Measurements from ENCODE around the gene RARRES1.

The RARRES1 gene

DNA sequence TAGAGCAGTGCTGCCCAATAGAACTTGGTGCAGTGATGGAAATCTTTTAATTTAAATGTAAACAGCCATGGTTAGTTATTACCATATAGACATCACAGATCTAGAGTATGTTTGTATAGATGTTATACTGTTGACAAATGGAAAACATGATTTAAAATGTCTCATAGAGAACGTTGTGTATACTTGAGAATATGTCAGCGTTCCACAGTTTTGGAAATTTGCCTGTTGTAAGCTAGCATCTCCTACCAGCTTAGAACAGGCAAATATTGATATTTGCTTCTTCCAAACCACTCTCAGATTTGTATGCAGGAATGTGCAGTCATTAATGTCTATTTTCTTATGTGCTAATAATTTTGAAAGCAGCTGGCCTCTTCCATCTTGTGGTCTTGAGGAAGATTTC lies 51.4 kb downstream of the RARRES1 start:
- no peak for DNase-seq

DNA sequence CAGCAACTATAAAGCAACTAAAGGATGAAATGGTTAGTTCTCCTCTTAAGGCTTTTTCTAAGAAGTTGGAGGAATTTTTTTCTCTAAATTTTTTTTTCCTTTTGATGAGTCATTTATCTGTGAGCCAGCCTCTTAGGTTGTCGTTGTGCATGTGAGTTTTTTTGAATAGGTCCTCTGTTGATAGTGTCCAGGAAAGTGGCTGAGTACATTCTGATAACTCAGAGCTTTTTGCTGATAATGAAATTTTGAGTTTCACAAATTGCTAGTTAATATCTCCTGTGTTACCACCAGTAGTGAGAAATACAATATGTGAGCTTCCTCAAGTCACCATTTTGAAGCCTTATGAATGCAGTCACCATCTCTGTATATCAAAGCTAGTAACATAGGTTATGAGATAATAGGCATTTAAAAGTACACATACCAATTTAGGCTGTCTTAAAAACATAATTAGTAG lies 52.7 kb downstream of the RARRES1 start:
- no peak for DNase-seq

DNA sequence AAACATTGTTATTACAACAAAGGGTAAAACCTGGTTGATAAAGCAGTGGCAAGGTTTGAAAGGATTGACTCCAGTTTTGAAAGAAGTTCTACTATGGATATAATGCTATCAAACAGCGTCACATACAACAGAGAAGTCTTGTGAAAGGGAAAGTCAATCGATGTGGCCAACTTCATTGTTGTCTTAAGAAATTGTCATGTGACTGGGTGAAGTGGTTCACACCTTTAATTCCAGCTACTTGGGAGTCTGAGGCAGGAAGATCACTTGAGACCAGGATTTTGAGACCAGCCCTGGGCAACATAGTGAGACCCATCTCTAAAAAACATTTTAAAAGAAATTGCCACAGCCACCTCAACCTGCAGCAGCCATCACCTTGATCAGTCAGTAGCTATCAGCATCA lies 53.6 kb downstream of the RARRES1 start:
- DNase-seq = no peak

DNA sequence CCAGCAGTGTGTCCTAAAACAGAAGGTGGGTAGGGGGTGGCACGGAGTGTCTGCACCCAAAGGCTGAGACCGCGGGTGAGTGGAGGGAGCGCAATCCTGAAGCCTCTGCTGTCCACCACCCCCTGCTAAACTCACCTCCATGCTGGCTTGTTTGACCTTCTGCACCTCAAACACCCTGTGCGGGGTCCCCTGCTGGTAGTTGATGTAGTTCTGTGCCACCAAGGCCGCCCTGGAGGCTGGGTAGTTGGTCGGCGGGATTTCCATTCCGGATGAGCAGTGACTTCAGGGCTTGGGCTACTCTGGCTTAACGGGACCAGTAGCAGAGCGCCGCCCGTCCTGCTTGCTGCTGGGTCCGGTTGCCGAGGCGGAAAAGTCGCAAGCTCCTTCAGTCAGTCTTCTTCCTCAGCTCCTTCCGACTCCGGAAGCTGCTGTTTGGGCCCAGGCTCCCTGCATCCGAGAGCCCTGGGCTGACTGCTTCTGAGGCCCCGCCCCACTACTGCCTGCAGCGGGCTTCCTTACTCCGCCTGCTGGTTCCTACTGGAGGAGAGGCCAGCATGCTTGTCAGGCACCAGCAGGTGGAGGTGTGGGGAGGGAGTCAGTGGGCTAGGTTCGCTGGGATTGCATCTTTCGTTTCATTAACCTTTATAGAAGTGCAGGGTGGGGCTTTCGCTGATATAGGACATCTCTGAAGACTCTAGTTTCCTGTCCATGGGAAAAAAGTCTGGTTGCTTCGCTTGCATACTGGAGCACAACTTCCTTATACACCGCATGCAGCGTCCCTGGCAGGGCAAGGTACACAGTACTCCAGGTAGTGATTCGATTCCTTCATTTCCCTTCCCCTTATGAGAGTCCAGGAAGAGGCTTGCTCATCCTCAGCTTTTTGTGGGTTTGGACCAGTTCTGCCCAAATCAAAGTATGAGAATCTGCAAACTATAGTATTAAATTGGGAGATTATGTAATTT lies 59.8 kb downstream of the RARRES1 start, which contains the start of gene LXN:
TSS of gene LXN (minus strand) at position 434 of the 962 bp plus-strand sequence. CDS start at position 264, 170 bp downstream.
- peak; percentile 58 for DNase-seq

DNA sequence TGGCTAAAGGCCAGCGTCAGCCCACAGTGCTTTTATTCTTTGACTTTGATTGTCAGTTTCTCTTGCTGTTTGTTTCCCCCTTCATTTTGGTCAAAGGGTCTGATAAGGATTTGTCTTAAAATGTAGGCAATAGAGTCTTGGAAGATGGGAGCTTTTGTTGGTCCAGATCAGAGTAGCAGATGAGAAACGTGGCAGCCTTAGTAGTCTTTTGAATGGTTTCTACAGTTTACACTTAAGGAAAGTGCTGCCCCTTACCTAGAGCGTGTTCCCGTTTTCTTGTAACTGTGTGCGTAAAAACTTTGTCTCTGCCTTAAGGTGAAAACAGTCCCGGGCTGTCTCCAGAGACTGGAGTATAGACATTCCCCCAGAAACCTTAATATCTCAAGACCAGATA lies 60.4 kb downstream of the RARRES1 start:
- no peak for DNase-seq

DNA sequence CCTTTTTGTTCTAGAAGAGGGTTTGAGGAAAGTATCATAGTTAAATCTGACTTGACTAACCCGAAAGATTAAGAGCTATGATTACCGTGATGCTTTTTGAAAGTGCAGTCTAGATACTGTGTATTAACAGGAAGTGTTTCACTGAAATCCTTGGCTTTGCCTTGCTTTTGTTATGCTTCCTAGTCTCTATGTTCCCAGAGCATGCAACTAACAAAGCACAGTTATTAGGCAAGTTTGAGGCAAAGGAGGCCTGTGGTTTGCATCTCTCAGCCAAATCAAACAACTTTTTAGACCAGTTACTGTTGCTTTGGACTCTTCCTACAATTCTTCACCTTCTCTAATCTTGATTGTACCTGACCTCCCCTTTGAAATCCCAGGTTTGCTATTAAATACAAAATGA lies 63.8 kb downstream of the RARRES1 start:
- DNase-seq = no peak

DNA sequence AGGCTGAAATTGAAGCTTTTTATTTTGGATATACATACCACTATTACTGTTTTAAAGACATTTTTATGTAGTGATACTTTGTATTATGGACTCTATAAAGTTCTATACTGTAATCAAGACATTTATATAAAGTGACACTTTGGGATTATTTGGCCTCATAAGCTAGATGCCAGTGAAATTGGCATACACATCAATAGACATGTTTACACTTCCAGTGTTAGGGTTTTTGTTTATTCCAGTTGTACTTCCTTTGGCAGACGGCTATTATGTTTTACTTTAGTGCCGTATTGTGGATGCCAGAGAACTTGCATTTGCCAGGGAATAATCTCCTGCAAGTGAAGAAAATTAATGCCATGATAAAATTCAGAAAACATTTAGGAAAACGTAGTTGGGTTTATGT lies 65.8 kb downstream of the RARRES1 start:
- no peak for DNase-seq

DNA sequence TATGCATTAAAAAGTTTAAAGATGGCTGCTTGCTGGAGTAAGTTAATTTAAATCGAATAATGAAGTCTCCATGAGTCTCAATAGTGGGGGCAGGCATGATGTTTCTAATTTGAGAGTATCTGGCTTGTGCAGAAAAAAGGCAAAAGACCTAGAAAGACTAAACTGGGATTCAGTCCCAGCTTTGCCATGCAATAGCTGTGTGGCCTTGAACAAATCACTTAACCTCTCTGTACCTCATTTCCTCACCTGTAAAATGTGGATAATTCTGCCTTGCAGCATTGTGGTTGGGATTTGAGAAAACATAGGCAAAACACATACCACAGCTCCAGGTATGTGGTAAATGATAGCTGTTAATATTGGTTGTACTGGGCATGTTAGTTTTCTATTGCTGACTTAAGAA lies 68.4 kb downstream of the RARRES1 start:
- no peak for DNase-seq

DNA sequence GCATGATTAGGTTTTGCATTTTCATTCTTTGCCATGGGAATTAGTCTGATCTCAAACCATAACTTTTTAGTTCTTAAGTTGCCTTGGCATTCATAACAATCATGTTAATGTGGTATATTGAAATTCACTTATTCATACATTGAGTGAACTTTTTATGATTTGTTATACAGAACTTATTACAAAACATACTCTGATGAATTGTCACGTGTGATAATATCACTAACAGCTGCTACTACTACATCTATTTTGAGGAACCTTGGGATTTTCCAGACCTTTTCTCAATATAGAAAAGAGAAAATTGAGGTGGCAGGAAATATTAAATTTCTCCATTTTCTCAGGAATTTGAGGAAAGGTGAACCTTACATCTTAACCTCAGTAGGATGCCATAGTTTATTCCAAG lies 69.0 kb downstream of the RARRES1 start:
- DNase-seq = no peak

DNA sequence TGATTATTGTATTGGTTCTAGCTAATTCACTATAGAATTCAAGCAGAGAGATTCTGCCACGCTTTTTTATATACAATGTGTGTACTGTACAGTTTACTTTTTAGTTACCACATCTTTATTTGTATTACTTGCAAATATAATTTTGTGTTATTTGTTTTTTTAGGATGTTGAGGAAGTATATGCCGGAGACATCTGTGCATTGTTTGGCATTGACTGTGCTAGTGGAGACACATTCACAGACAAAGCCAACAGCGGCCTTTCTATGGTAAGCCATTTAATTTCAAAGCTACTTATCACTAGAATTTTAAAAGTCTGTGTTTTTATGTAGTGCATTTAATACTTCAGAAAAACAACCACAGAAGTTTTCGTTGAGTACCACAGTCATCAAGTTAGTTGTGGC lies 71.5 kb downstream of the RARRES1 start:
- no peak for DNase-seq

DNA sequence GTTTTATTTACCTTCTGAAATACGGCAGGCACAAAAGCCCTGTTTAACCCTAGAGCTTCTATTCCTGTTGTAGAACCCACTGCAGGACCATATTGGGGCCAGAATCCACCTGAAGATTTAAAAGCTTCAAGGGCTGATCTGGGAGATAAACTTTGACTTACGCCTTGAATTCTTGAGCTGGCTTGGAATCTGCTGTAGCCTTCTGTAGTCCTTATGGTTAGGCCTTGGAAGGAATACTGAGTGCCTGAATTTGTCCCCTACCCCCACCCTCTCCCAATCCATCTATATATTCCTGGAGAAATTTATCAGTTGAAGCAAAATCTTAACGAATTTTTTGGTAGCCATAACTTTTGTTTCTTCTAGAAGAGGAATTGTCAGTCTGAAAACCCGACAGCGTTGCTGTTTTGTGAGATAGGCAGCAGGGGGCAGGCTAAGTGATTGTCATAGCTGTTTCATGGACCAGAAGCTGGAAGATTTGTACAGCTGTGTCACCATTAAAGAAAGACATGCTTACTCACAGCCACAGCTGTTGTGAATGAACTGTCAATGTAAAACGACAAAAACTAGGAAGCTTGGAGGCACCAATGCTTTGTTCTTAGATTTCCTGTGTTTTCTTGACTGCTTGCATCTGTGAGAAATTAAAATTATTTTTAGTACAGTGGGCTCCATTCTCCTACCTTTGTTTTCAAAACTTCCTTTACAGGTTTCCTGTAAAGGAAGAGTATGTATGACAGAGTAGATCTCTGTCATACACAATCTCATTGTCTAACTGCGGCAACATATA lies 72.6 kb downstream of the RARRES1 start:
- DNase-seq = peak; percentile 30

DNA sequence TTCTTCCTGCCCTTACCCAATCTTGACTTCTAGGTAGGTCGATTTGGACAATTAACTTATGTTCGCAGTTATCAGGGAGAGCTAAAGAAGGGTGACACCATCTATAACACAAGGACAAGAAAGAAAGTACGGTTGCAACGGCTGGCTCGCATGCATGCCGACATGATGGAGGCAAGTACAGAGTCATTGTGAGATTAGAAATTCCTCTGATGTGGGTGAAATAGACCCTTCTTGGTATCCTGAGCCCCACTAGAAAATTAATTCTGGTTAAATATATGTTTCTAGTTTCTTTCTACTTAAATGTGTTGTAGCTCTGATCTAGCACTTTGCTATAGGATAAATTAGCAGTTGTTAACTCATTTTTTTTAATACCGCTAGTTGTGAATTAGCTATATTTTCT lies 73.4 kb downstream of the RARRES1 start:
- DNase-seq = no peak

DNA sequence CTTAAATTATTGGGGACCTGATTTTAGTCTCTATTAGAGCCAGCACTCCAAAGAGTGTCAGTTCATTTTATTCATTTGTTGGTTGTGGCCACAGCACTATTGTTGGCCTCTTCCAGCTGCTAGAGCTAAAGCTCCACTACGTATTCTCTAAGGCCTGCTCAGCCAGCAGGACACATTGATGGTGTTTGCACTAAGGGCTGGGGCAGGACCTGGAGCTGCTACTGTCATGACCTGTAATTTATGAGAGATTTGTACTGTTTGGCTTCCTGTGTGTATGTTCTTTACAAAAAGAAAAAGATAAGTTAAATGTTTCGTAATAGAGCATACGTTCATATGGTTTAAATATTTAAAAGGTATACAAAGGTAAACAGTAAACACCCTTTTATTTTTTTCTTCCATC lies 79.8 kb downstream of the RARRES1 start:
- no peak for DNase-seq

DNA sequence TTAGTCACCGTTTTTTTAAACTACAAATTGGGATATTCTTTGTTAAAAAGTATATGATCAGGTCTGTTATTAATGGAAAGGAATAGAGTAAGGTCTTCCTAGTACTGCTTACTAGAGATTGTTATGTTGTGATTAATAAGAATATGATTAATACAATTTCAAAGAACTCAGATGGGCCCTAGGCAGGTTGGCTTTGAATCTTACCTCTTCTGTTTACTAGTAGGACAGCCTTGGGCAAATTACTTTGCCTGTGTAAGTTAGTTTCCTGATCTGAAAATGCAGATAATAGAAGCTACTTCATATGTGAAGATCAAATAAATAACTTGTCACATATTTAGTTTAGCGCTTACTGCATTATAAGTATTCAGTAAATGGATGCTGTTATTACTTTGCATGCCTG lies 81.1 kb downstream of the RARRES1 start:
- no peak for DNase-seq

DNA sequence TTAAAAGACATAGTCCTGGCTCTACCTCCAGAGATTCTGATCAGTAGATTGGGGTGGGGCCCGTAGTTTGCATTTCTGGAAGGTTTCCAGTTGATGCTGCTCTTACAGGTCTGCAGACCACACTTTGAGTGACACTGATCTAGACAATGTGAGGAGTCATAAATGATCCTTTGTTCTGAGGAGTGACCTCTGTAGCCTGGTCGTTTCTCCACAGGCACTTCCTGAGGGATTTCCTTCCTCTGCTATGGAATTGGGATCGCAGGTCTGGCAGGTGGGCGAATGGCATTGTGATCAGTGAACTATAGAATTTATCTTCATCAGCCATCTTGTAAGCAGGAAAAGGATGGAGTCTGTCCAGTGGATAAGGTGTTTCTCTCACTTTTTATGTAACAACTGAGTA lies 82.5 kb downstream of the RARRES1 start:
- DNase-seq = no peak

All from activated T-cell treated with anti-CD3 and anti-CD28 coated beads for 4 hours (primary cell).